Measurements from ENCODE around the gene ASPM.

DNA sequence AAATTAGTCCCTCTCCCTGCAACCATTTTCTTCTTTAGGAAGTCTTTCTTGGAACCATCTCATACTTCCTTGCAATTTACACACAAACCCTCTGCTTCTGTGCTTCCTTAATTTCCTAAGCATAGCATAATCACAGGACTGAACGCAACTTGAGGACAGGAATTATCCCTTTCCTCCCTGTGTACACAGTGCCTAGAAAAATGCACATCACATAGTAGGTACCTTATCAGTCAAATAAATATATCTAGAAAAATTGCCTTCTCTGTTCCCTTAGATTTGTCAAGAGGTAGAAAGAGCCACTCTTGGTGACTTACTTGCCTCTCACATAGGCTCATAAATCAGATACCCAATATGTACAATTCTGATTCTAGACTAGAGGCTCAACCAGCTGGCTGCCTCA lies 4.9 kb downstream of the ASPM start:
- TF ChIP-seq, protein P1, sequence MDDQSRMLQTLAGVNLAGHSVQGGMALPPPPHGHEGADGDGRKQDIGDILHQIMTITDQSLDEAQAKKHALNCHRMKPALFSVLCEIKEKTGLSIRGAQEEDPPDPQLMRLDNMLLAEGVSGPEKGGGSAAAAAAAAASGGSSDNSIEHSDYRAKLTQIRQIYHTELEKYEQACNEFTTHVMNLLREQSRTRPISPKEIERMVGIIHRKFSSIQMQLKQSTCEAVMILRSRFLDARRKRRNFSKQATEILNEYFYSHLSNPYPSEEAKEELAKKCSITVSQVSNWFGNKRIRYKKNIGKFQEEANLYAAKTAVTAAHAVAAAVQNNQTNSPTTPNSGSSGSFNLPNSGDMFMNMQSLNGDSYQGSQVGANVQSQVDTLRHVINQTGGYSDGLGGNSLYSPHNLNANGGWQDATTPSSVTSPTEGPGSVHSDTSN (IDR thresholded peaks at IDR 0.05) = no peak
- TF ChIP-seq, protein P2, sequence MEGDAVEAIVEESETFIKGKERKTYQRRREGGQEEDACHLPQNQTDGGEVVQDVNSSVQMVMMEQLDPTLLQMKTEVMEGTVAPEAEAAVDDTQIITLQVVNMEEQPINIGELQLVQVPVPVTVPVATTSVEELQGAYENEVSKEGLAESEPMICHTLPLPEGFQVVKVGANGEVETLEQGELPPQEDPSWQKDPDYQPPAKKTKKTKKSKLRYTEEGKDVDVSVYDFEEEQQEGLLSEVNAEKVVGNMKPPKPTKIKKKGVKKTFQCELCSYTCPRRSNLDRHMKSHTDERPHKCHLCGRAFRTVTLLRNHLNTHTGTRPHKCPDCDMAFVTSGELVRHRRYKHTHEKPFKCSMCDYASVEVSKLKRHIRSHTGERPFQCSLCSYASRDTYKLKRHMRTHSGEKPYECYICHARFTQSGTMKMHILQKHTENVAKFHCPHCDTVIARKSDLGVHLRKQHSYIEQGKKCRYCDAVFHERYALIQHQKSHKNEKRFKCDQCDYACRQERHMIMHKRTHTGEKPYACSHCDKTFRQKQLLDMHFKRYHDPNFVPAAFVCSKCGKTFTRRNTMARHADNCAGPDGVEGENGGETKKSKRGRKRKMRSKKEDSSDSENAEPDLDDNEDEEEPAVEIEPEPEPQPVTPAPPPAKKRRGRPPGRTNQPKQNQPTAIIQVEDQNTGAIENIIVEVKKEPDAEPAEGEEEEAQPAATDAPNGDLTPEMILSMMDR (IDR thresholded peaks at IDR 0.05) = no peak
- TF ChIP-seq POLR2AphosphoS5 (IDR thresholded peaks at IDR 0.05; ENCODE audit: low read depth, low read length) = no peak
- TF ChIP-seq RCOR1 (IDR thresholded peaks at IDR 0.05; ENCODE audit: low read length) = no peak
